K562 (cell line): ENCODE results near the gene METTL24. TPM values are rescaled to one million over a fixed set of nuclear protein-coding genes. Genes with fewer than 3 reads are reported as not detected.

Source experiments
- ATAC-seq: fragments of 200-7000 bp; cut with Tn5 transposase; 3 replicates; pipeline ENCODE4 v1.9.1; 2020; ENCODE audit warnings: moderate library complexity
- BruUV-seq: library from RNA; stranded (reverse); fragments of 400-500 nt; replicated peaks from 2 replicates; lab custom pipeline; 2021; lab: Mats Ljungman, UMichigan
- CTCF ChIA-PET: fragments of 300-600 bp; formaldehyde crosslinking; extraction: SDS; loops from one replicate; lab custom pipeline; 2021; ENCODE audit warnings: low intra/inter-chr PET ratio; lab: Yijun Ruan, JAX
- POLR2A ChIA-PET: fragments of 300-600, 350-650 bp; sonication (Branson Sonifier 250); formaldehyde crosslinking; extraction: SDS; loops from one replicate; lab custom pipeline; 2021; ENCODE audit warnings: antibody characterized with exemption, inconsistent platforms; lab: Yijun Ruan, JAX
- DNase-seq, 4 experiments: peaks; one replicate each; pipeline versions ENCODE4 v3.0.0 to v3.0.0-alpha.2; 2011 to 2018; ENCODE audit warnings: low spot score in 3 of 4, mixed read lengths in 3 of 4; ENCODE audit errors: extremely low read depth in 1 of 4
- FAIRE-seq: peaks from 2 replicates; lab custom pipeline; 2011; peaks lifted over from hg19 to GRCh38; lab: Jason Lieb, UNC
- H2AFZ ChIP-seq: 2 replicates; pipeline ENCODE4 v1.6.0; 2011; ENCODE audit warnings: low read depth, low read length, control low read depth, inconsistent platforms
- H3K27ac ChIP-seq: fragments of 200-600 bp; 3 replicates; pipeline ENCODE4 v1.8.0; 2011; ENCODE audit warnings: low read depth, mild to moderate bottlenecking, control low read depth, inconsistent platforms, low read length, moderate library complexity, mixed read lengths; ENCODE audit errors: extremely low read depth
- H3K27me3 ChIP-seq, 2 experiments: fragments of 300-600 bp in 1 of 2; 2 replicates in 1 of 2; 3 replicates in 1 of 2; pipeline versions ENCODE4 v1.6.0 to v1.8.0; 2011; ENCODE audit warnings: inconsistent platforms in 2 of 2, low read length in 2 of 2, mild to moderate bottlenecking in 1 of 2, mixed read lengths in 1 of 2, moderate library complexity in 1 of 2; ENCODE audit not compliant: control insufficient read depth in 2 of 2, insufficient read depth in 2 of 2
- H3K36me3 ChIP-seq: fragments of 300-600 bp; 3 replicates; pipeline ENCODE4 v1.8.0; 2011; ENCODE audit warnings: mild to moderate bottlenecking, low read length, inconsistent platforms; ENCODE audit not compliant: control insufficient read depth, insufficient read depth
- H3K4me1 ChIP-seq, 2 experiments: fragments of 200-600 bp in 1 of 2; replicated peaks in 1 of 2; 2 replicates in 1 of 2; 3 replicates in 1 of 2; pipeline versions ENCODE4 v1.5.1 to v1.8.0; 2011; ENCODE audit warnings: inconsistent platforms in 2 of 2, low read length in 2 of 2, mild to moderate bottlenecking in 1 of 2, mixed read lengths in 1 of 2, moderate library complexity in 1 of 2; ENCODE audit not compliant: control insufficient read depth in 2 of 2, insufficient read depth in 2 of 2
- H3K4me2 ChIP-seq: 2 replicates; pipeline ENCODE4 v1.6.1; 2011; ENCODE audit warnings: low read length, control low read depth, inconsistent platforms, mixed read lengths; ENCODE audit not compliant: insufficient read depth
- H3K4me3 ChIP-seq: fragments of 200-600 bp; sonication (generic), shearing (Covaris generic); 2 replicates; pipeline ENCODE4 v1.5.1; 2016; ENCODE audit warnings: control low read depth, inconsistent platforms
- H3K79me2 ChIP-seq: fragments of 200-600 bp; 3 replicates; pipeline ENCODE4 v1.8.0; 2011; ENCODE audit warnings: low read length, inconsistent platforms; ENCODE audit not compliant: control insufficient read depth, insufficient read depth
- H3K9ac ChIP-seq, 2 experiments: 2 replicates each; pipeline versions ENCODE4 v1.6.0 to v1.6.1; 2011; ENCODE audit warnings: low read depth in 2 of 2, low read length in 2 of 2, control low read depth in 1 of 2, inconsistent platforms in 1 of 2, mild to moderate bottlenecking in 1 of 2, mixed read lengths in 1 of 2; ENCODE audit not compliant: insufficient read depth in 1 of 2
- H3K9me1 ChIP-seq: one replicate; pipeline ENCODE4 v1.6.0; 2011; ENCODE audit warnings: inconsistent platforms, mild to moderate bottlenecking, low read length, moderate library complexity; ENCODE audit not compliant: control insufficient read depth, insufficient read depth
- H3K9me3 ChIP-seq: replicated peaks from 2 replicates; pipeline ENCODE4 v1.5.1; 2011; ENCODE audit warnings: low read depth, low read length, inconsistent platforms; ENCODE audit not compliant: control insufficient read depth, insufficient read depth
- H4K20me1 ChIP-seq: replicated peaks from 2 replicates; pipeline ENCODE4 v1.6.1; 2011; ENCODE audit warnings: low read length, inconsistent platforms, mixed read lengths; ENCODE audit not compliant: control insufficient read depth, insufficient read depth
- ATF1 ChIP-seq, 2 experiments: fragments of 450-650 bp in 1 of 2; IDR thresholded peaks; 2 replicates each; pipeline ENCODE4 v1.6.1; 2016; ENCODE audit warnings: missing compliant biosample characterization in 1 of 2, missing genetic modification characterization in 1 of 2
- HMG20B ChIP-seq: fragments of 250-450 bp; sonication (Bioruptor Pico); IDR thresholded peaks from 2 replicates; pipeline ENCODE4 v1.5.0; 2021; ENCODE audit warnings: mild to moderate bottlenecking
- PTRF ChIP-seq: fragments of 450-650 bp; IDR thresholded peaks from 2 replicates; pipeline ENCODE4 v1.6.1; 2016; ENCODE audit warnings: mild to moderate bottlenecking, missing genetic modification characterization, missing compliant biosample characterization
- SAP30 ChIP-seq: fragments of 200-600 bp; sonication (generic); IDR thresholded peaks from 2 replicates; pipeline ENCODE4 v1.6.1; 2012; ENCODE audit warnings: borderline replicate concordance, low read depth, mild to moderate bottlenecking, moderate library complexity, low read length, control low read depth, inconsistent platforms; ENCODE audit not compliant: insufficient read depth, poor library complexity, severe bottlenecking
- SMARCB1 ChIP-seq: IDR thresholded peaks from 2 replicates; pipeline ENCODE4 v1.6.1; 2011; ENCODE audit warnings: improper control_type of control experiment, low read depth; ENCODE audit not compliant: insufficient read length
- ZNF175 ChIP-seq: fragments of 200-800 bp; sonication (Bioruptor generic); IDR thresholded peaks from 2 replicates; pipeline ENCODE4 v1.6.1; 2016; ENCODE audit warnings: low read depth, mild to moderate bottlenecking, missing genetic modification characterization, missing compliant biosample characterization
- ZNF57 ChIP-seq: fragments of 450-650 bp; formaldehyde crosslinking; IDR thresholded peaks from 2 replicates; pipeline ENCODE4 v1.4.0; 2020; ENCODE audit warnings: mild to moderate bottlenecking, moderate library complexity
- WGBS: fragments of 100-300 bp; shearing (Covaris generic); methylation state at CpG from one replicate; pipeline ENCODE4 v1.1.6; 2016; ENCODE audit warnings: low coverage, mixed read lengths; ENCODE audit not compliant: insufficient coverage; ENCODE audit errors: missing lambda C conversion rate; 5-methylcytosine and 5-hydroxymethylcytosine counted together
- in situ Hi-C: fragments of 300-500 bp; cut with MboI; formaldehyde crosslinking; loops from 4 replicates; pipeline ENCODE4 v1.15.0; 2018; ENCODE audit warnings: inconsistent platforms, mixed read lengths
- intact Hi-C: fragments of 100-400 bp; cut with micrococcal nuclease; formaldehyde crosslinking; loops from 2 replicates; pipeline ENCODE4 v1.14.2; 2022
- polyA plus RNA-seq, 8 experiments: library from polyadenylated mRNA; depleted of rRNA in 4 of 8; stranded (reverse) in 5 of 8; unstranded in 3 of 8; fragments of >200 nt; fragmentation: Nextera tagmentation in 2 of 8; fragmentation: Illumina TruSeq in 1 of 8; extraction: Ambion mirVana in 2 of 8; extraction: Trizol in 1 of 8; gene quantifications; 2 replicates each; pipeline versions ENCODE4 v1.2.1 to v1.2.3, GENCODE V29; 2011 to 2014; ENCODE audit warnings: inconsistent platforms in 1 of 8, missing spikeins in 1 of 8
- total RNA-seq, 7 experiments: library from RNA; depleted of rRNA in 6 of 7; stranded (reverse); fragments of >200 nt in 6 of 7; fragmentation: Illumina TruSeq in 2 of 7; extraction: Trizol in 2 of 7; gene quantifications; 2 replicates each; pipeline versions ENCODE4 v1.2.1 to v1.2.3, GENCODE V29; 2011 to 2021; ENCODE audit warnings: low replicate concordance in 1 of 7
- TF ChIP-seq, protein P1 (sequence below): fragments of 250-450 bp; sonication (Bioruptor Pico); IDR thresholded peaks from 2 replicates; pipeline ENCODE4 v1.4.0; 2020; ENCODE audit warnings: mild to moderate bottlenecking, moderate library complexity

METTL24 gene
- total and polyA plus RNA-seq, 9 of the 15 experiments (the other 6 are each of a cell fraction or from before 2014, with no cell fraction given), result not detected

DNA sequence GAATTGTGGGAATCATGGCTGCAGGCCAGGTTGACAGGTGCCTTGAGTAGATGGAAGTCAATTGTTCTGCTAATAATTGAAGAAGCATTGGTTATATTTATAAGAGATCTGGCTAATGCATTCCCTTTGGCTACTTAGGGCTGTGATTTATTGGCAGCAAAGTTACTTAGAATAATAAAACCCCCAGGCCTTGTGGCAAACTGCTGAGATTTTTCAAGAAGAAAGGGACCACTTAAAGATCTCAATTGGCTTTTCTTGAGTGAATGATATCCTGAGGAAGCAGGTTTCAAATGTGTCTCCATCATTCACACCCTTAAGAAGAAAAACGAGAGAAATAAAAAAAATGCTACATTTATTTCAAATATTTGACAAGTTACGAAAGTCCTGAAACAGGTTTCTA, 29.8 kb upstream of the METTL24 start:
- POLR2A ChIA-PET, result no interaction called here
- no peak overlapping the region for H3K4me3 ChIP-seq
- H3K9me3 ChIP-seq, result no peaks in the 10 kb centered on the region
- FAIRE-seq (no peak), ATAC-seq (no peak), DNase-seq (no peak)
- TF ChIP-seq ATF1 (CRISPR knock-in tag; IDR thresholded peaks at IDR 0.05), result no peak
- no peak for TF ChIP-seq ATF1 (tag; IDR thresholded peaks at IDR 0.05)
- TF ChIP-seq HMG20B (CRISPR knock-in tag), result no peak
- TF ChIP-seq ZNF175 (CRISPR knock-in tag), result no peak
- TF ChIP-seq, protein P1, sequence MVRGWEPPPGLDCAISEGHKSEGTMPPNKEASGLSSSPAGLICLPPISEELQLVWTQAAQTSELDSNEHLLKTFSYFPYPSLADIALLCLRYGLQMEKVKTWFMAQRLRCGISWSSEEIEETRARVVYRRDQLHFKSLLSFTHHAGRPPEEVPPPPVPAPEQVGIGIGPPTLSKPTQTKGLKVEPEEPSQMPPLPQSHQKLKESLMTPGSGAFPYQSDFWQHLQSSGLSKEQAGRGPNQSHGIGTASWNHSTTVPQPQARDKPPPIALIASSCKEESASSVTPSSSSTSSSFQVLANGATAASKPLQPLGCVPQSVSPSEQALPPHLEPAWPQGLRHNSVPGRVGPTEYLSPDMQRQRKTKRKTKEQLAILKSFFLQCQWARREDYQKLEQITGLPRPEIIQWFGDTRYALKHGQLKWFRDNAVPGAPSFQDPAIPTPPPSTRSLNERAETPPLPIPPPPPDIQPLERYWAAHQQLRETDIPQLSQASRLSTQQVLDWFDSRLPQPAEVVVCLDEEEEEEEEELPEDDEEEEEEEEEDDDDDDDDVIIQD (CRISPR knock-in tag), result no peak
- no peak for TF ChIP-seq SAP30
- no peak for TF ChIP-seq ZNF57
- no peak for TF ChIP-seq PTRF (tag)
- no peak for TF ChIP-seq SMARCB1
- CTCF ChIA-PET, result no interaction called here
- no peak overlapping the region for H3K9ac ChIP-seq
- peaks cover 0 to 3% of the 10 kb centered on the region in 2 experiments; a peak in 2 of 5 replicates for H3K4me1 ChIP-seq
- H3K79me2 ChIP-seq, result no peaks in the 10 kb centered on the region
- H2AFZ ChIP-seq, result no peak overlapping the region
- no peaks in the 10 kb centered on the region for H3K36me3 ChIP-seq
- H4K20me1 ChIP-seq, result no peaks in the 10 kb centered on the region
- 13% methylated on average over 2 of the region's 2 CpGs for WGBS
- intact Hi-C loops (no loop called here), in situ Hi-C loops (loop anchor here (25.0 kb wide), 1 partner anchor 851 kb away; no protein-coding TSS in a partner anchor)
- no TSS peak for BruUV-seq
- peaks cover 0 to 5% of the 10 kb centered on the region in 2 experiments; a peak in 1 of 5 replicates for H3K27me3 ChIP-seq
- no peaks in the 10 kb centered on the region for H3K9me1 ChIP-seq
- H3K27ac ChIP-seq, result no peak overlapping the region
- H3K4me2 ChIP-seq, result no peak overlapping the region
